Right atrium auricular region (tissue), 2 donors: ENCODE results near the gene WDR17. TPM values are rescaled to one million over a fixed set of nuclear protein-coding genes. Genes with fewer than 3 reads are reported as not detected.
"Not testable (repeated sequence)": the region's sequence is repeated elsewhere in the genome, so short reads cannot be mapped to it uniquely, and the experiment has no call there.

ENCODE experiments used
- DNase-seq: peaks from one replicate; pipeline ENCODE4 v3.0.0-alpha.2; 2019; ENCODE audit warnings: low spot score
- H3K27ac ChIP-seq, 2 donors: fragments of 200-600 bp; sonication (generic); 1 replicate in 1 of 2; 2 replicates in 1 of 2; pipeline ENCODE4 v1.5.1; 2016 to 2019
- H3K27me3 ChIP-seq, 2 donors: fragments of 200-600 bp; sonication (generic); one replicate each; pipeline versions ENCODE4 v1.5.1 to v1.6.0; 2017 to 2019
- H3K36me3 ChIP-seq: fragments of 200-600 bp; sonication (generic); one replicate; pipeline ENCODE4 v1.5.1; 2016
- H3K4me1 ChIP-seq, 2 donors: fragments of 200-600 bp; sonication (generic); one replicate each; pipeline versions ENCODE4 v1.5.1 to v1.6.0; 2017 to 2019
- H3K4me3 ChIP-seq, 2 donors: fragments of 200-600 bp; sonication (generic); 1 replicate in 1 of 2; 2 replicates in 1 of 2; pipeline ENCODE4 v1.5.1; 2017 to 2019; ENCODE audit warnings: mild to moderate bottlenecking in 1 of 2, moderate library complexity in 1 of 2
- H3K9me3 ChIP-seq, 2 donors: fragments of 200-600 bp; sonication (generic); one replicate each; pipeline ENCODE4 v1.5.1; 2019
- CTCF ChIP-seq, 2 donors: fragments of 200-600 bp; sonication (generic); IDR thresholded peaks; one replicate each; pipeline ENCODE4 v1.5.1; 2019; ENCODE audit warnings: antibody characterized with exemption in 2 of 2
- total RNA-seq, 2 donors: library from RNA; depleted of rRNA; stranded (reverse); fragments of >200 nt; gene quantifications; one replicate each; pipeline ENCODE4 v1.1.0, GENCODE V29; 2016

WDR17 gene
- total RNA-seq, 2 donors from 2014 or later = 0.63 to 1.2 TPM

- Histone ChIP-seq H3K36me3 (no peaks in the 10 kb centered on the region), H3K27me3 (no peaks in the 10 kb centered on the region), H3K4me1 (no peaks in the 10 kb centered on the region), H3K27ac (no peak overlapping the region), H3K9me3 (no peaks in the 10 kb centered on the region), H3K4me3 (no peak overlapping the region)
- no peak for DNase-seq
- TF ChIP-seq CTCF (IDR thresholded peaks at IDR 0.05) = no peak
Observed at GRCh38 chr4:176207839-176208238, 142.2 kb downstream of the WDR17 start.

- Histone ChIP-seq H3K36me3 (no peaks in the 10 kb centered on the region), H3K4me1 (no peaks in the 10 kb centered on the region), H3K9me3 (no peaks in the 10 kb centered on the region), H3K27ac (no peak overlapping the region), H3K27me3 (no peaks in the 10 kb centered on the region), H3K4me3 (no peak overlapping the region)
- TF ChIP-seq CTCF (IDR thresholded peaks at IDR 0.05) = no peak
- DNase-seq = no peak
Observed at GRCh38 chr4:176209535-176209934, 143.9 kb downstream of the WDR17 start.

GRCh38 chr4:176210101-176210500, 144.5 kb downstream of the WDR17 start:
- no peak for TF ChIP-seq CTCF (IDR thresholded peaks at IDR 0.05)
- Histone ChIP-seq H3K27me3 (no peaks in the 10 kb centered on the region), H3K36me3 (no peaks in the 10 kb centered on the region), H3K4me3 (no peak overlapping the region), H3K9me3 (no peaks in the 10 kb centered on the region), H3K27ac (no peak overlapping the region), H3K4me1 (no peaks in the 10 kb centered on the region)
- DNase-seq = no peak

GRCh38 chr4:176210579-176211296, 145.1 kb downstream of the WDR17 start:
- no peak for TF ChIP-seq CTCF (IDR thresholded peaks at IDR 0.05)
- Histone ChIP-seq H3K36me3 (no peaks in the 10 kb centered on the region), H3K4me3 (no peak overlapping the region), H3K4me1 (no peaks in the 10 kb centered on the region), H3K27ac (no peak overlapping the region), H3K27me3 (no peaks in the 10 kb centered on the region), H3K9me3 (no peaks in the 10 kb centered on the region)
- no peak for DNase-seq

- not testable (repeated sequence) for DNase-seq, H3K4me3 ChIP-seq, H3K4me1 ChIP-seq, H3K36me3 ChIP-seq, H3K9me3 ChIP-seq, H3K27me3 ChIP-seq, H3K27ac ChIP-seq
Observed at GRCh38 chr4:176212351-176212750, 146.7 kb downstream of the WDR17 start.

- no peak for DNase-seq
- no peak for TF ChIP-seq CTCF (IDR thresholded peaks at IDR 0.05)
- Histone ChIP-seq H3K27ac (no peak overlapping the region), H3K4me3 (no peak overlapping the region), H3K9me3 (no peaks in the 10 kb centered on the region), H3K27me3 (no peaks in the 10 kb centered on the region), H3K4me1 (no peaks in the 10 kb centered on the region), H3K36me3 (no peaks in the 10 kb centered on the region)
Observed at GRCh38 chr4:176217510-176217909, 151.9 kb downstream of the WDR17 start.
